T-cell (primary cell): Measurements from ENCODE around the gene TMEM240. TPM values are rescaled to one million over a fixed set of nuclear protein-coding genes. Genes with fewer than 3 reads are reported as not detected.

Experiments used
- ATAC-seq, 4 experiments: fragments of 200-7000 bp in 3 of 4; fragments of 150-1000 bp in 1 of 4; cut with Tn5 transposase; replicated peaks in 1 of 4; 1 replicate in 3 of 4; 2 replicates in 1 of 4; pipeline ENCODE4 v1.10.0; 2021; ENCODE audit warnings: moderate library complexity in 3 of 4, mild to moderate bottlenecking in 2 of 4, moderate number of reproducible peaks in 1 of 4
- CTCF ChIA-PET, 2 donors: fragments of 300-600 bp; sonication (Branson Sonifier 250); formaldehyde crosslinking; loops; one replicate each; lab custom pipeline; 2022; ENCODE audit warnings: antibody characterized with exemption in 2 of 2; lab: Charles Lee
- POLR2A ChIA-PET, 2 donors: fragments of 300-600 bp; sonication (Branson Sonifier 250); formaldehyde crosslinking; loops; one replicate each; lab custom pipeline; 2022; ENCODE audit warnings: antibody characterized with exemption in 2 of 2; lab: Charles Lee
- DNase-seq, 35 experiments: peaks; one replicate each; pipeline versions ENCODE4 v3.0.0 to v3.0.0-alpha.2; 2013 to 2023
- H3K27ac ChIP-seq: one replicate; pipeline ENCODE4 v1.5.1; 2013; ENCODE audit warnings: low read length
- H3K27me3 ChIP-seq, 2 experiments: replicated peaks in 1 of 2; 1 replicate in 1 of 2; 2 replicates in 1 of 2; pipeline versions ENCODE4 v1.6.1 to v1.7.0; 2013; ENCODE audit warnings: low read length in 1 of 2, mixed read lengths in 1 of 2; ENCODE audit not compliant: control insufficient read depth in 2 of 2, insufficient read depth in 2 of 2; ENCODE audit errors: extremely low read depth in 1 of 2
- H3K36me3 ChIP-seq, 2 donors: 1 replicate in 1 of 2; 2 replicates in 1 of 2; pipeline versions ENCODE4 v1.6.1 to v1.7.0; 2013; ENCODE audit warnings: low read length in 1 of 2; ENCODE audit not compliant: control insufficient read depth in 2 of 2, insufficient read depth in 1 of 2; ENCODE audit errors: extremely low read depth in 1 of 2
- H3K4me1 ChIP-seq, 2 experiments: 1 replicate in 1 of 2; 2 replicates in 1 of 2; pipeline versions ENCODE4 v1.6.1 to v1.7.0; 2013; ENCODE audit warnings: low read length in 2 of 2, mixed read lengths in 1 of 2; ENCODE audit not compliant: insufficient read depth in 2 of 2, control insufficient read depth in 1 of 2; ENCODE audit errors: extremely low read depth in 1 of 2
- H3K4me3 ChIP-seq, 2 donors: 1 replicate in 1 of 2; 2 replicates in 1 of 2; pipeline versions ENCODE4 v1.5.1 to v1.7.0; 2013; ENCODE audit warnings: mild to moderate bottlenecking in 2 of 2, low read length in 1 of 2, moderate library complexity in 1 of 2; ENCODE audit not compliant: control insufficient read depth in 1 of 2; ENCODE audit errors: extremely low read depth in 1 of 2
- H3K9me3 ChIP-seq: 2 replicates; pipeline ENCODE4 v1.7.0; 2013
- H3K27ac Mint-ChIP-seq, 2 donors: one replicate each; pipeline ENCODE4 v1.8.0; 2020 to 2021; ENCODE audit warnings: mild to moderate bottlenecking in 2 of 2, mixed read lengths in 2 of 2
- H3K27me3 Mint-ChIP-seq, 2 donors: one replicate each; pipeline ENCODE4 v1.8.0; 2021 to 2022; ENCODE audit warnings: mixed read lengths in 2 of 2
- H3K36me3 Mint-ChIP-seq: one replicate; pipeline ENCODE4 v1.8.0; 2021; ENCODE audit warnings: mixed read lengths
- H3K4me1 Mint-ChIP-seq, 3 donors: one replicate each; pipeline ENCODE4 v1.8.0; 2020 to 2022; ENCODE audit warnings: mixed read lengths in 3 of 3, mild to moderate bottlenecking in 1 of 3
- H3K4me3 Mint-ChIP-seq, 3 donors: one replicate each; pipeline ENCODE4 v1.8.0; 2020 to 2022; ENCODE audit warnings: mild to moderate bottlenecking in 3 of 3, mixed read lengths in 3 of 3, moderate library complexity in 3 of 3
- H3K9me3 Mint-ChIP-seq, 3 donors: one replicate each; pipeline ENCODE4 v1.8.0; 2020 to 2022; ENCODE audit warnings: mixed read lengths in 3 of 3
- WGBS: methylation state at CpG from one replicate; pipeline ENCODE4 v1.1.5; 2013; ENCODE audit warnings: missing lambda C conversion rate; ENCODE audit not compliant: insufficient coverage; 5-methylcytosine and 5-hydroxymethylcytosine counted together
- total RNA-seq, 35 experiments: library from RNA in 6 of 35; stranded (reverse) in 6 of 35; fragments of 120-200 nt in 1 of 35; gene quantifications; one replicate each; pipeline versions ENCODE4 v1.2.1 to v1.2.4 and lab custom pipeline; 2013 to 2026

Gene TMEM240
- total RNA-seq, 5 donors from 2014 or later (not counting 1 experiment from before 2014, with no cell fraction given), result 1.0 to 3.1 (median 1.4) TPM

GRCh38 chr1:1548591-1548990, 8.2 kb upstream of the TMEM240 start:
- H3K36me3 Mint-ChIP-seq, result no peaks in the 10 kb centered on the region
- ChIA-PET POLR2A (no interaction called here), CTCF (no interaction called here)
- no peak for DNase-seq
- no peak overlapping the region for H3K4me3 Mint-ChIP-seq
- H3K4me1 Mint-ChIP-seq, result peaks cover 4 to 7% (median 5%) of the 10 kb centered on the region in 3 donors
- no peak for ATAC-seq
- H3K27me3 Mint-ChIP-seq, result no peaks in the 10 kb centered on the region
- WGBS, result 91% methylated on average over 9 of the region's 14 CpGs
- Histone ChIP-seq H3K4me3 (no peak overlapping the region), H3K36me3 (peaks cover 0 to 5% of the 10 kb centered on the region in 2 donors), H3K27ac (no peak overlapping the region), H3K4me1 (peaks cover 0 to 5% of the 10 kb centered on the region in 2 experiments), H3K9me3 (no peaks in the 10 kb centered on the region), H3K27me3 (no peaks in the 10 kb centered on the region)
- no peaks in the 10 kb centered on the region for H3K9me3 Mint-ChIP-seq
- H3K27ac Mint-ChIP-seq, result no peak overlapping the region

GRCh38 chr1:1547476-1547875, 7.1 kb upstream of the TMEM240 start:
- H3K27me3 ChIP-seq, result no peaks in the 10 kb centered on the region
- Mint-ChIP-seq H3K36me3 (no peaks in the 10 kb centered on the region), H3K9me3 (no peaks in the 10 kb centered on the region), H3K27me3 (no peaks in the 10 kb centered on the region), H3K4me1 (peaks cover 4 to 7% (median 5%) of the 10 kb centered on the region in 3 donors), H3K4me3 (no peak overlapping the region), H3K27ac (no peak overlapping the region)
- H3K9me3 ChIP-seq, result no peaks in the 10 kb centered on the region
- DNase-seq (no peak), ATAC-seq (no peak)
- POLR2A ChIA-PET, result no interaction called here
- H3K27ac ChIP-seq, result no peak overlapping the region
- peaks cover under 1 to 11% of the 10 kb centered on the region in 2 donors for H3K36me3 ChIP-seq
- WGBS, result 86% methylated on average over 15 of the region's 19 CpGs
- no peak overlapping the region for H3K4me3 ChIP-seq
- CTCF ChIA-PET, result interaction anchor here in 1 of 2 donors (0.5 kb wide), 1 partner anchor 27 kb away, joined by 3 read pairs; no protein-coding TSS in a partner anchor
- H3K4me1 ChIP-seq, result peaks cover 0 to 5% of the 10 kb centered on the region in 2 experiments

GRCh38 chr1:1547011-1547410, 6.6 kb upstream of the TMEM240 start:
- Mint-ChIP-seq H3K4me1 (peaks cover 4 to 7% (median 5%) of the 10 kb centered on the region in 3 donors), H3K27ac (no peak overlapping the region), H3K36me3 (no peaks in the 10 kb centered on the region), H3K27me3 (no peaks in the 10 kb centered on the region), H3K9me3 (no peaks in the 10 kb centered on the region), H3K4me3 (no peak overlapping the region)
- no peak overlapping the region for H3K27ac ChIP-seq
- peaks cover 0 to 5% of the 10 kb centered on the region in 2 experiments for H3K4me1 ChIP-seq
- ATAC-seq, result no peak
- POLR2A ChIA-PET, result no interaction called here
- H3K9me3 ChIP-seq, result no peaks in the 10 kb centered on the region
- no peak overlapping the region for H3K4me3 ChIP-seq
- CTCF ChIA-PET, result interaction anchor here in 1 of 2 donors (0.5 kb wide), 1 partner anchor 27 kb away, joined by 3 read pairs; no protein-coding TSS in a partner anchor
- 85% methylated on average over 5 of the region's 9 CpGs for WGBS
- no peak for DNase-seq
- H3K36me3 ChIP-seq, result peaks cover 5 to 15% of the 10 kb centered on the region in 2 donors
- no peaks in the 10 kb centered on the region for H3K27me3 ChIP-seq

- no peak overlapping the region for H3K4me3 ChIP-seq
- ChIA-PET CTCF (no interaction called here), POLR2A (no interaction called here)
- peaks cover 4% of the 10 kb centered on the region for H3K36me3 Mint-ChIP-seq
- H3K36me3 ChIP-seq, result peaks cover 12 to 16% of the 10 kb centered on the region in 2 donors
- no peaks in the 10 kb centered on the region for H3K9me3 ChIP-seq
- no peak overlapping the region for H3K27ac ChIP-seq
- no peak overlapping the region for H3K27ac Mint-ChIP-seq
- ATAC-seq, result no peak
- 94% methylated on average over 18 of the region's 23 CpGs for WGBS
- H3K27me3 Mint-ChIP-seq, result no peaks in the 10 kb centered on the region
- H3K27me3 ChIP-seq, result no peaks in the 10 kb centered on the region
- H3K4me1 Mint-ChIP-seq, result peaks cover 4 to 7% (median 4%) of the 10 kb centered on the region in 3 donors
- DNase-seq, result no peak
- peaks cover 0 to 2% of the 10 kb centered on the region in 2 experiments for H3K4me1 ChIP-seq
- H3K9me3 Mint-ChIP-seq, result no peaks in the 10 kb centered on the region
- no peak overlapping the region for H3K4me3 Mint-ChIP-seq
Observed at GRCh38 chr1:1545946-1546737, 5.7 kb upstream of the TMEM240 start.

GRCh38 chr1:1544544-1544943, 4.1 kb upstream of the TMEM240 start:
- Histone ChIP-seq H3K36me3 (peaks cover 14 to 16% of the 10 kb centered on the region in 2 donors), H3K4me3 (no peak overlapping the region), H3K27me3 (no peaks in the 10 kb centered on the region), H3K4me1 (peaks cover 0 to 9% of the 10 kb centered on the region in 2 experiments), H3K27ac (no peak overlapping the region), H3K9me3 (no peaks in the 10 kb centered on the region)
- ChIA-PET CTCF (no interaction called here), POLR2A (no interaction called here)
- H3K27ac Mint-ChIP-seq, result no peak overlapping the region
- H3K4me1 Mint-ChIP-seq, result peaks cover 4 to 7% (median 4%) of the 10 kb centered on the region in 3 donors
- no peak for ATAC-seq
- DNase-seq, result no peak
- no peaks in the 10 kb centered on the region for H3K27me3 Mint-ChIP-seq
- WGBS, result 82% methylated on average over 8 of the region's 10 CpGs
- no peak overlapping the region for H3K4me3 Mint-ChIP-seq
- no peaks in the 10 kb centered on the region for H3K9me3 Mint-ChIP-seq
- H3K36me3 Mint-ChIP-seq, result peaks cover 4% of the 10 kb centered on the region

- no peak for ATAC-seq
- Histone ChIP-seq H3K36me3 (peaks cover 14 to 16% of the 10 kb centered on the region in 2 donors), H3K27me3 (peaks cover 0 to 7% of the 10 kb centered on the region in 2 experiments), H3K27ac (no peak overlapping the region), H3K9me3 (no peaks in the 10 kb centered on the region), H3K4me3 (no peak overlapping the region), H3K4me1 (peaks cover 0 to 17% of the 10 kb centered on the region in 2 experiments)
- Mint-ChIP-seq H3K27ac (no peak overlapping the region), H3K27me3 (no peaks in the 10 kb centered on the region), H3K36me3 (peaks cover 4% of the 10 kb centered on the region), H3K4me3 (no peak overlapping the region), H3K4me1 (peaks cover 4 to 7% (median 4%) of the 10 kb centered on the region in 3 donors), H3K9me3 (no peaks in the 10 kb centered on the region)
- ChIA-PET CTCF (no interaction called here), POLR2A (no interaction called here)
- no peak for DNase-seq
- WGBS, result 82% methylated on average over 13 of the region's 19 CpGs
Observed at GRCh38 chr1:1543706-1544099, 3.3 kb upstream of the TMEM240 start.
